Endothelial cell of umbilical vein (primary cell): ENCODE results near the gene MACROD2. TPM values are rescaled to one million over a fixed set of nuclear protein-coding genes. Genes with fewer than 3 reads are reported as not detected.

Experiments used
- BruUV-seq: library from RNA; stranded (reverse); fragments of 400-500 nt; replicated peaks from 2 replicates; lab custom pipeline; 2021; lab: Mats Ljungman, UMichigan
- CTCF ChIA-PET: fragments of 300-600, 350-600 bp; sonication (Branson Sonifier 250); formaldehyde crosslinking; loops from one replicate; lab custom pipeline; 2021; ENCODE audit warnings: antibody characterized with exemption, inconsistent platforms; lab: Charles Lee
- POLR2A ChIA-PET: fragments of 300-600, 350-600 bp; sonication (Branson Sonifier 250); formaldehyde crosslinking; loops from one replicate; lab custom pipeline; 2021; ENCODE audit warnings: antibody characterized with exemption, inconsistent platforms; lab: Charles Lee
- DNase-seq: peaks from one replicate; pipeline ENCODE4 v3.0.0-alpha.2; 2011; ENCODE audit warnings: low read depth, low spot score
- FAIRE-seq: peaks from 2 replicates; lab custom pipeline; 2011; peaks lifted over from hg19 to GRCh38; lab: Jason Lieb, UNC
- H2AFZ ChIP-seq: 2 replicates; pipeline ENCODE4 v1.6.0; 2012; ENCODE audit warnings: low read depth, low read length, control low read depth, inconsistent platforms
- H3K27ac ChIP-seq: 2 replicates; pipeline ENCODE4 v1.5.1; 2011; ENCODE audit warnings: low read depth, mild to moderate bottlenecking, control low read depth, low read length, moderate library complexity; ENCODE audit not compliant: insufficient read depth
- H3K27me3 ChIP-seq, 2 experiments: 2 replicates each; pipeline versions ENCODE4 v1.6.0 to v1.6.1; 2011; ENCODE audit warnings: low read length in 2 of 2, mixed read lengths in 1 of 2; ENCODE audit not compliant: control insufficient read depth in 2 of 2, insufficient read depth in 2 of 2
- H3K36me3 ChIP-seq, 2 experiments: 2 replicates in 1 of 2; 3 replicates in 1 of 2; pipeline ENCODE4 v1.5.1; 2011; ENCODE audit warnings: low read length in 2 of 2, mild to moderate bottlenecking in 1 of 2, moderate library complexity in 1 of 2; ENCODE audit not compliant: control insufficient read depth in 2 of 2, insufficient read depth in 2 of 2; ENCODE audit errors: extremely low read depth in 1 of 2
- H3K4me1 ChIP-seq: 3 replicates; pipeline ENCODE4 v1.5.1; 2011; ENCODE audit warnings: mild to moderate bottlenecking, low read length; ENCODE audit not compliant: control insufficient read depth, insufficient read depth; ENCODE audit errors: extremely low read depth
- H3K4me2 ChIP-seq: 2 replicates; pipeline ENCODE4 v1.6.1; 2011; ENCODE audit warnings: low read length, control low read depth, mixed read lengths; ENCODE audit not compliant: insufficient read depth
- H3K4me3 ChIP-seq, 3 experiments: fragments of 200-600 bp in 1 of 3; sonication (generic), shearing (Covaris generic) in 1 of 3; replicated peaks in 1 of 3; 2 replicates each; pipeline ENCODE4 v1.5.1; 2011 to 2016; ENCODE audit warnings: control low read depth in 3 of 3, low read length in 3 of 3, mild to moderate bottlenecking in 2 of 3, inconsistent platforms in 1 of 3, low read depth in 1 of 3, moderate library complexity in 1 of 3; ENCODE audit not compliant: insufficient read depth in 1 of 3
- H3K79me2 ChIP-seq: 2 replicates; pipeline ENCODE4 v1.6.0; 2012; ENCODE audit warnings: low read length, inconsistent platforms; ENCODE audit not compliant: control insufficient read depth, insufficient read depth
- H3K9ac ChIP-seq: replicated peaks from 2 replicates; pipeline ENCODE3; 2011; ENCODE audit warnings: low read length, control low read depth; ENCODE audit not compliant: insufficient read depth; ENCODE audit errors: extremely low read depth
- H3K9me1 ChIP-seq: replicated peaks from 3 replicates; pipeline ENCODE4 v1.6.0; 2011; ENCODE audit warnings: mild to moderate bottlenecking, low read length; ENCODE audit not compliant: control insufficient read depth, insufficient read depth; ENCODE audit errors: extremely low read depth
- H3K9me3 ChIP-seq: replicated peaks from 2 replicates; pipeline ENCODE4 v1.5.1; 2012; ENCODE audit warnings: low read length, inconsistent platforms; ENCODE audit not compliant: control insufficient read depth, insufficient read depth
- H4K20me1 ChIP-seq: replicated peaks from 2 replicates; pipeline ENCODE3; 2011; ENCODE audit warnings: mild to moderate bottlenecking, low read length; ENCODE audit not compliant: control insufficient read depth, insufficient read depth; ENCODE audit errors: extremely low read depth
- CTCF ChIP-seq, 2 donors: IDR thresholded peaks; 1 replicate in 1 of 2; 2 replicates in 1 of 2; pipeline ENCODE4 v1.5.1; 2011; ENCODE audit warnings: low read length in 2 of 2, mild to moderate bottlenecking in 2 of 2, moderate library complexity in 2 of 2, control low read depth in 1 of 2, inconsistent platforms in 1 of 2, low read depth in 1 of 2; ENCODE audit not compliant: insufficient read depth in 1 of 2; ENCODE audit errors: extremely low read depth in 1 of 2
- EZH2 ChIP-seq: IDR thresholded peaks from 2 replicates; pipeline ENCODE4 v1.6.1; 2012; ENCODE audit warnings: borderline replicate concordance, low read depth, mild to moderate bottlenecking, moderate library complexity, low read length, inconsistent platforms; ENCODE audit not compliant: severe bottlenecking
- FOS ChIP-seq: IDR thresholded peaks from 2 replicates; pipeline ENCODE4 v1.6.1; 2011; ENCODE audit warnings: mild to moderate bottlenecking, low read length, moderate library complexity, borderline replicate concordance; ENCODE audit not compliant: insufficient read depth
- GATA2 ChIP-seq: IDR thresholded peaks from 2 replicates; pipeline ENCODE4 v1.7.0; 2011; ENCODE audit warnings: low read depth, mild to moderate bottlenecking, moderate library complexity, mixed read lengths, low read length; ENCODE audit not compliant: insufficient read length, insufficient read depth
- JUN ChIP-seq: IDR thresholded peaks from 2 replicates; pipeline ENCODE4 v1.6.1; 2011; ENCODE audit warnings: borderline replicate concordance, low read depth; ENCODE audit not compliant: insufficient read length, insufficient read depth
- MAX ChIP-seq: IDR thresholded peaks from 2 replicates; pipeline ENCODE4 v1.6.1; 2011; ENCODE audit not compliant: insufficient read depth, insufficient read length
- MYC ChIP-seq: IDR thresholded peaks from one replicate; pipeline ENCODE4 v1.6.1; 2011; ENCODE audit warnings: mild to moderate bottlenecking, low read depth, low read length
- POLR2A ChIP-seq: IDR thresholded peaks from 2 replicates; pipeline ENCODE4 v1.6.1; 2012; ENCODE audit warnings: low read depth, mild to moderate bottlenecking, control low read depth, low read length
- POLR2AphosphoS5 ChIP-seq: IDR thresholded peaks from 2 replicates; pipeline ENCODE4 v1.6.1; 2012; ENCODE audit warnings: low read depth, mild to moderate bottlenecking, control low read depth, low read length, moderate library complexity; ENCODE audit not compliant: insufficient read depth
- dilution Hi-C: fragments of 300-500 bp; cut with MboI; formaldehyde crosslinking; loops from one replicate; pipeline ENCODE4 v1.15.0; 2019; ENCODE audit warnings: low sequenced_read_pairs; ENCODE audit not compliant: extremely low pct_ligation_motif_present
- intact Hi-C: fragments of 100-400 bp; cut with micrococcal nuclease; formaldehyde crosslinking; loops from one replicate; pipeline ENCODE4 v1.10.0; 2022
- polyA plus RNA-seq, 4 experiments: library from polyadenylated mRNA; depleted of rRNA in 3 of 4; stranded (reverse) in 3 of 4; unstranded in 1 of 4; fragments of >200 nt; gene quantifications; 2 replicates each; pipeline versions ENCODE4 v1.2.1 to v1.2.3, GENCODE V29; 2011 to 2012; ENCODE audit warnings: missing spikeins in 1 of 4
- total RNA-seq: library from RNA; stranded (reverse); gene quantifications from 2 replicates; pipeline ENCODE4 v1.2.3, GENCODE V29; 2021

The MACROD2 gene
- total and polyA plus RNA-seq, 2 donors (not counting 3 experiments of a cell fraction or from before 2014, with no cell fraction given) = 0.11 to 0.73 TPM

GRCh38 chr20:14853079-14853478 is 857.8 kb downstream of the MACROD2 start:
- Histone ChIP-seq H3K27ac (no peak overlapping the region), H3K27me3 (no peaks in the 10 kb centered on the region), H3K4me3 (no peak overlapping the region), H3K36me3 (no peaks in the 10 kb centered on the region), H4K20me1 (no peaks in the 10 kb centered on the region), H3K9ac (no peak overlapping the region), H3K4me1 (no peaks in the 10 kb centered on the region), H3K9me3 (no peaks in the 10 kb centered on the region), H3K9me1 (no peaks in the 10 kb centered on the region), H2AFZ (no peak overlapping the region), H3K79me2 (no peaks in the 10 kb centered on the region), H3K4me2 (no peak overlapping the region)
- no TSS peak for BruUV-seq
- intact Hi-C loops = no loop called here
- TF ChIP-seq MYC (no peak), EZH2 (no peak), MAX (no peak), FOS (no peak), JUN (no peak), CTCF (IDR thresholded peaks at IDR 0.05; ENCODE audit: extremely low read depth in 1 of 2, insufficient read depth in 1 of 2, low read depth in 1 of 2, low read length in 2 of 2) (no peak), POLR2A (no peak), GATA2 (no peak), POLR2AphosphoS5 (no peak)
- no peak for FAIRE-seq
- dilution Hi-C loops = no loop called here
- POLR2A ChIA-PET = no interaction called here
- no peak for DNase-seq
- CTCF ChIA-PET = interaction anchor here (0.9 to 1.0 kb wide), 2 partner anchors 14 to 26 kb away, joined by 3 read pairs; no protein-coding TSS in a partner anchor
